Esophagus squamous epithelium (tissue), 5 donors: ENCODE measurements around the gene EPN2. TPM values are rescaled to one million over a fixed set of nuclear protein-coding genes. Genes with fewer than 3 reads are reported as not detected.
A peak's percentile ranks its signal among the peaks of the same experiment; 100 is the strongest.

Experiments used
- DNase-seq: peaks from one replicate; lab custom pipeline; 2025; lab: John Stamatoyannopoulos, UW
- H3K27ac ChIP-seq, 4 donors: fragments of 200-600 bp; sonication (generic); one replicate each; pipeline ENCODE4 v1.5.1; 2016 to 2019; ENCODE audit warnings: mild to moderate bottlenecking in 1 of 4
- H3K27me3 ChIP-seq, 4 donors: fragments of 200-600 bp; sonication (generic); 1 replicate in 3 of 4; 2 replicates in 1 of 4; pipeline versions ENCODE4 v1.5.1 to v1.6.0; 2017 to 2021; ENCODE audit warnings: antibody characterized with exemption in 1 of 4
- H3K36me3 ChIP-seq, 3 donors: fragments of 200-600 bp; sonication (generic); one replicate each; pipeline ENCODE4 v1.5.1; 2016 to 2019
- H3K4me1 ChIP-seq, 3 donors: fragments of 200-600 bp; sonication (generic); one replicate each; pipeline ENCODE4 v1.5.1; 2017 to 2019
- H3K4me3 ChIP-seq, 4 donors: fragments of 200-600 bp; sonication (generic); 1 replicate in 3 of 4; 2 replicates in 1 of 4; pipeline ENCODE4 v1.5.1; 2016 to 2019; ENCODE audit warnings: mild to moderate bottlenecking in 2 of 4, moderate library complexity in 1 of 4
- H3K9me3 ChIP-seq, 3 donors: fragments of 200-600 bp; sonication (generic); one replicate each; pipeline ENCODE4 v1.5.1; 2016 to 2019
- CTCF ChIP-seq, 6 experiments: fragments of 450-650 bp in 4 of 6; fragments of 200-600 bp in 2 of 6; sonication (generic) in 2 of 6; IDR thresholded peaks; one replicate each; pipeline ENCODE4 v1.5.1; 2016 to 2019; ENCODE audit warnings: antibody characterized with exemption in 6 of 6, mild to moderate bottlenecking in 4 of 6, moderate library complexity in 4 of 6
- POLR2A ChIP-seq, 4 donors: fragments of 450-650 bp; IDR thresholded peaks; one replicate each; pipeline ENCODE4 v1.6.1; 2017; ENCODE audit warnings: antibody characterized with exemption in 4 of 4, mild to moderate bottlenecking in 4 of 4, moderate library complexity in 3 of 4
- WGBS, 2 donors: methylation state at CpG; one replicate each; pipeline ENCODE4 v1.1.5; 2018; 5-methylcytosine and 5-hydroxymethylcytosine counted together
- intact Hi-C: fragments of 100-400 bp; cut with DNase I; formaldehyde crosslinking; loops from one replicate; pipeline ENCODE4 v1.15.0; 2022
- total RNA-seq, 4 donors: library from RNA; depleted of rRNA; stranded (reverse); fragments of >200 nt; gene quantifications; one replicate each; pipeline ENCODE4 v1.1.0, GENCODE V29; 2016
- donor health status: DM: yes; HTN: yes; CAD: no.

EPN2 gene
- total RNA-seq, 4 donors from 2014 or later = 24.2 to 61.4 (median 56.1) TPM

- H3K27ac ChIP-seq = peak overlapping the region in 3 of 4 donors; percentile 94 to 99 (median 98)
Measured at GRCh38 chr17:19239544-19239943, 2.4 kb downstream of the EPN2 start.

GRCh38 chr17:19242323-19242722, 5.2 kb downstream of the EPN2 start:
- Histone ChIP-seq H3K4me1 (peaks cover 21 to 91% (median 55%) of the 10 kb centered on the region in 3 donors), H3K27me3 (no peaks in the 10 kb centered on the region), H3K36me3 (peaks cover 0 to 12% (median 0%) of the 10 kb centered on the region in 3 donors), H3K4me3 (no peak overlapping the region), H3K9me3 (no peaks in the 10 kb centered on the region), H3K27ac (peak overlapping the region; percentile 54 to 92 (median 80))
- 11 to 28% methylated on average over 2 of the region's 2 CpGs for WGBS, 2 donors
- TF ChIP-seq POLR2A (IDR thresholded peaks at IDR 0.05) (no peak), CTCF (IDR thresholded peaks at IDR 0.05) (peak in 1 of 6 experiments; percentile 19)
- intact Hi-C loops = no loop called here
- DNase-seq = no peak

More at GRCh38 chr17:19239544-19239943, 2.4 kb downstream of the EPN2 start:
- H3K27me3 ChIP-seq = no peaks in the 10 kb centered on the region
- peaks cover 0 to 12% (median 0%) of the 10 kb centered on the region in 3 donors for H3K36me3 ChIP-seq
- WGBS, 2 donors = 41 to 44% methylated on average over 6 of the region's 6 CpGs
- peaks cover 14 to 64% (median 37%) of the 10 kb centered on the region in 3 donors for H3K4me1 ChIP-seq
- TF ChIP-seq POLR2A (IDR thresholded peaks at IDR 0.05) = no peak
- no peak for TF ChIP-seq CTCF (IDR thresholded peaks at IDR 0.05)
- no peak for DNase-seq
- intact Hi-C loops = no loop called here
- peak overlapping the region in 3 of 4 donors; percentile 93 to 99 (median 99) for H3K4me3 ChIP-seq
- H3K9me3 ChIP-seq = no peaks in the 10 kb centered on the region

GRCh38 chr17:19242926-19243325, 5.8 kb downstream of the EPN2 start:
- intact Hi-C loops = no loop called here
- WGBS, 2 donors = 62 to 63% methylated on average over 7 of the region's 7 CpGs
- Histone ChIP-seq H3K4me3 (no peak overlapping the region), H3K27ac (peak overlapping the region; percentile 54 to 92 (median 80)), H3K4me1 (peaks cover 27 to 97% (median 61%) of the 10 kb centered on the region in 3 donors), H3K36me3 (peaks cover 0 to 12% (median 0%) of the 10 kb centered on the region in 3 donors), H3K27me3 (no peaks in the 10 kb centered on the region), H3K9me3 (no peaks in the 10 kb centered on the region)
- DNase-seq = no peak
- TF ChIP-seq CTCF (IDR thresholded peaks at IDR 0.05) (no peak), POLR2A (IDR thresholded peaks at IDR 0.05) (no peak)

GRCh38 chr17:19243838-19244237, 6.7 kb downstream of the EPN2 start:
- H3K27ac ChIP-seq = peak overlapping the region in 3 of 4 donors; percentile 69 to 92 (median 92)

More at GRCh38 chr17:19243838-19244237, 6.7 kb downstream of the EPN2 start:
- WGBS, 2 donors = 86 to 92% methylated on average over 1 of the region's 1 CpG
- no peak for TF ChIP-seq POLR2A (IDR thresholded peaks at IDR 0.05)
- no peak for TF ChIP-seq CTCF (IDR thresholded peaks at IDR 0.05)
- DNase-seq = no peak
- Histone ChIP-seq H3K4me3 (no peak overlapping the region), H3K4me1 (peaks cover 35 to 100% (median 69%) of the 10 kb centered on the region in 3 donors), H3K9me3 (no peaks in the 10 kb centered on the region), H3K27me3 (no peaks in the 10 kb centered on the region), H3K36me3 (peaks cover 0 to 12% (median 0%) of the 10 kb centered on the region in 3 donors)
- intact Hi-C loops = no loop called here
